Common myeloid progenitor, CD34-positive (primary cell): ENCODE data around the gene SZRD1.
A peak's percentile ranks its signal among the peaks of the same experiment; 100 is the strongest.

ENCODE experiments used
- CTCF ChIA-PET: fragments of 350-600 bp; sonication (Branson Sonifier 250); formaldehyde crosslinking; loops from one replicate; lab custom pipeline; 2021; ENCODE audit warnings: antibody characterized with exemption; lab: Charles Lee
- POLR2A ChIA-PET: fragments of 350-600 bp; sonication (Branson Sonifier 250); formaldehyde crosslinking; loops from one replicate; lab custom pipeline; 2021; ENCODE audit warnings: antibody characterized with exemption; lab: Charles Lee
- DNase-seq, 3 donors: peaks; one replicate each; pipeline versions ENCODE4 v3.0.0 to v3.0.0-alpha.2; 2013
- H3K27ac ChIP-seq, 2 experiments: 1 replicate in 1 of 2; 2 replicates in 1 of 2; pipeline ENCODE4 v1.7.0; 2013; ENCODE audit warnings: inconsistent platforms in 2 of 2, low read length in 2 of 2, mild to moderate bottlenecking in 2 of 2, low read depth in 1 of 2, moderate library complexity in 1 of 2; ENCODE audit not compliant: severe bottlenecking in 2 of 2, insufficient read depth in 1 of 2, poor library complexity in 1 of 2
- H3K27me3 ChIP-seq, 5 experiments: replicated peaks in 2 of 5; 1 replicate in 3 of 5; 2 replicates in 2 of 5; pipeline versions ENCODE4 v1.6.1 to v1.7.0; 2013; ENCODE audit warnings: low read length in 4 of 5, mild to moderate bottlenecking in 2 of 5, moderate library complexity in 2 of 5, inconsistent platforms in 1 of 5; ENCODE audit not compliant: insufficient read depth in 5 of 5, control insufficient read depth in 4 of 5
- H3K36me3 ChIP-seq, 4 experiments: 1 replicate in 2 of 4; 2 replicates in 2 of 4; pipeline versions ENCODE4 v1.6.1 to v1.7.0; 2013; ENCODE audit warnings: low read length in 3 of 4, control low read depth in 1 of 4, mild to moderate bottlenecking in 1 of 4; ENCODE audit not compliant: control insufficient read depth in 4 of 4, insufficient read depth in 4 of 4
- H3K4me1 ChIP-seq, 4 experiments: 1 replicate in 3 of 4; 2 replicates in 1 of 4; pipeline versions ENCODE4 v1.6.1 to v1.7.1; 2013; ENCODE audit warnings: low read length in 3 of 4, mild to moderate bottlenecking in 3 of 4, control low read depth in 1 of 4, inconsistent platforms in 1 of 4, moderate library complexity in 1 of 4; ENCODE audit not compliant: control insufficient read depth in 4 of 4, insufficient read depth in 4 of 4; ENCODE audit errors: control extremely low read depth in 1 of 4
- H3K4me3 ChIP-seq, 7 experiments: 1 replicate in 4 of 7; 2 replicates in 3 of 7; pipeline versions ENCODE4 v1.5.1 to v1.7.0; 2013; ENCODE audit warnings: mild to moderate bottlenecking in 7 of 7, low read length in 6 of 7, moderate library complexity in 6 of 7, inconsistent platforms in 2 of 7, low read depth in 2 of 7, control low read depth in 1 of 7; ENCODE audit not compliant: insufficient read depth in 4 of 7, control insufficient read depth in 1 of 7; ENCODE audit errors: extremely low read depth in 1 of 7
- H3K9me3 ChIP-seq, 5 experiments: 1 replicate in 4 of 5; 2 replicates in 1 of 5; pipeline versions ENCODE4 v1.6.1 to v1.7.1; 2013; ENCODE audit warnings: low read length in 4 of 5, mild to moderate bottlenecking in 2 of 5, inconsistent platforms in 1 of 5, low read depth in 1 of 5, moderate library complexity in 1 of 5; ENCODE audit not compliant: control insufficient read depth in 4 of 5, insufficient read depth in 2 of 5; ENCODE audit errors: control extremely low read depth in 1 of 5
- WGBS: methylation state at CpG from one replicate; pipeline ENCODE4 v1.1.5; 2013; ENCODE audit not compliant: insufficient coverage; 5-methylcytosine and 5-hydroxymethylcytosine counted together

The SZRD1 gene

DNA sequence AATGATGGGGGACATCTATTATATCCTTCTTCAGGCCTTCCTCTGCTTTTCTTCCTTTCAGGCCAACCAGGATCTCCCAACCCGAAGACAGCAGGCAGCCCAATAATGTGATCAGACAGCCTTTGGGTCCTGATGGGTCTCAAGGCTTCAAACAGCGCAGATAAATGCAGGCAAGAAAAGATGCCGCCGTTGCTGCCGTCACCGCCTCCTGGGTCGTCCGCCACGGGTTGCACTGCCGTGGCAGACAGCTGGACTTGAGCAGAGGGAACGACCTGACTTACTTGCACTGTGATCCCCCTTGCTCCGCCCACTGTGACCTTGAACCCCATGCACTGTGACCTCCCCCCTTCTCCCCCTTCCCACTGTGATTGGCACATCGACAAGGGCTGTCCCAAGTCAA is 27.9 kb downstream of the SZRD1 start:
- no peak for DNase-seq
- Histone ChIP-seq H3K36me3 (peaks cover 11 to 69% (median 48%) of the 10 kb centered on the region in 4 experiments), H3K4me3 (no peak overlapping the region), H3K9me3 (no peaks in the 10 kb centered on the region), H3K4me1 (peaks cover 0 to 30% (median 19%) of the 10 kb centered on the region in 4 experiments), H3K27me3 (no peaks in the 10 kb centered on the region), H3K27ac (no peak overlapping the region)
- ChIA-PET CTCF (no interaction called here), POLR2A (no interaction called here)
- 100% methylated on average over 9 of the region's 13 CpGs for WGBS

DNA sequence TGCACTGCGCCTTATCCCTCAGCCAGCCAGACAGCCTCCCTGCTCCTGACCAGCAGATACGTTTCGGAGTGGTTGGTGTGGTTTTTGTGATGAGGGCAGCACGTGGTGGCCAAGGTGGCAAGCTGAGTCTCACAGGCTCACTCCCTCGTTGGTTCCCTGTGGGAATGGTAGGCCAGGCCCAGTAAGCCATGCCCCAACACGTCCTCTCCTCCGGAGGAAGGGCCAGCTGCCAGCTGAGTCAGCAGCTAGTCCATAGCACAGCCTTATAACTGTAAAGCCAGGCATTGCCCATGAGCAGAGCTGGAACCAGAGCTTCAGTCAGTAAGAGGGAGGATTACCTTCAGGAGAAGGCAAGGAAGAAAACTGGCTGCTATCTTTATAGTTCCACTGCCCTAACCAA is 29.5 kb downstream of the SZRD1 start:
- CTCF ChIA-PET, result no interaction called here
- H3K4me1 ChIP-seq, result peaks cover 0 to 19% (median 9%) of the 10 kb centered on the region in 4 experiments
- no peak overlapping the region for H3K4me3 ChIP-seq
- H3K27ac ChIP-seq, result no peak overlapping the region
- H3K27me3 ChIP-seq, result no peaks in the 10 kb centered on the region
- no peaks in the 10 kb centered on the region for H3K9me3 ChIP-seq
- peaks cover 11 to 77% (median 48%) of the 10 kb centered on the region in 4 experiments for H3K36me3 ChIP-seq
- POLR2A ChIA-PET, result interaction anchor here (0.7 kb wide), 1 partner anchor 12 kb away, joined by 3 read pairs; no protein-coding TSS in a partner anchor
- DNase-seq, result no peak
- 82% methylated on average over 3 of the region's 7 CpGs for WGBS

DNA sequence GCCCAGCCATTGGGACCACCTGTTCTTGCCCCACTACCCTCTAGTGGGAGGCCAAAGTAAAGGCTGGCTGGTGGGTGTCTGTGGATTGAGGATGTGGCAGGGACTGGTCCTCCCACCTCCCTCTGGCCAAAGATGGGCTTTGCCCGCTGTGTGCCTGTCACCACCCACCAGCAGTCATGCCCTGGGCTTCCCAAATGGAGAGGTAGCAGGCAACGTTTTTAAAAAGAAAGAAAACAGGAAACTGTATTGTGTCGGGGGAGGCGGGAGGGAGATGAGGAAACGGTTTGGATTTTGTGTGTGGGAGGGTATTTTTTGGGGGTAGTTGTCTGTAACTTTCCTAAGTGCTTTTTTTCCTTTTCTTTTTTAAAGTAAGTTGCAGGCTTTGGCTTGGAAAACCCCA is 30.1 kb downstream of the SZRD1 start:
- H3K27ac ChIP-seq, result peak overlapping the region in 1 of 2 experiments; percentile 60
- WGBS, result 0% methylated on average over 2 of the region's 5 CpGs
- peak overlapping the region in 2 of 7 experiments; percentile 16 to 28 for H3K4me3 ChIP-seq
- H3K27me3 ChIP-seq, result no peaks in the 10 kb centered on the region
- peaks cover 0 to 14% (median 9%) of the 10 kb centered on the region in 4 experiments for H3K4me1 ChIP-seq
- H3K9me3 ChIP-seq, result no peaks in the 10 kb centered on the region
- POLR2A ChIA-PET, result interaction anchor here (0.7 kb wide), 1 partner anchor 12 kb away, joined by 3 read pairs; no protein-coding TSS in a partner anchor
- H3K36me3 ChIP-seq, result peaks cover 11 to 75% (median 48%) of the 10 kb centered on the region in 4 experiments
- CTCF ChIA-PET, result no interaction called here
- DNase-seq, result peak in 2 of 3 donors; percentile 9 to 10

DNA sequence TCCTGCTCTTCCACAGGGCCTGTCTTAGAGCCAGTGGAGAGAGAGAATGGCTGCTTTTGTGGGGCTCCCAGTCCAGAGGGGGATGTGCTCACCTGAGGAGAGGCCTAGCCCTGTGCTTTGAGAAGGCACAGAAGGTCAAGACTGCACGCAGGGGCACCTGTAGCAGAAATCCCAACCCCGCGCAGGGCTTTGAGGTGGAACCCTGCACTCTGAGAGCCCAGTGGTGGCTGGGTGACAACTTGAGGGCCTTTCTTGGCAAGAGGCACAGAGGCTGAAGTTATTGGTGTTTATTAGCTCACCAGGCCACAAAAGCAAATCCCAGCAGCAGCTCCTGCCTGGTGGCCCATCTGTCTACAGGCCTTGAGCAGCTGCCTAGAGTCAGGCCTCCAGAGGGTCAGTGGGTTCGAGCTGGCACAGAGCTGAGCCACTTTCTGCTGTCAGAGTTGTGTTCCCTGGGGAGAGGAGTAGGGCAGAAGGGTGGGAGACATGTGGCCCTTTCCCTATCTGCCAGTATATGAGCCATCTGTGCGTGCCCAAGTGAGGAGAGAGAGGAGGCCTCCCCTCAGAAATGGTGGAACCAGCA is 31.4 kb downstream of the SZRD1 start:
- POLR2A ChIA-PET, result no interaction called here
- 100% methylated on average over 5 of the region's 5 CpGs for WGBS
- H3K9me3 ChIP-seq, result no peaks in the 10 kb centered on the region
- H3K4me3 ChIP-seq, result no peak overlapping the region
- H3K36me3 ChIP-seq, result peaks cover 9 to 64% (median 45%) of the 10 kb centered on the region in 4 experiments
- DNase-seq, result no peak
- H3K4me1 ChIP-seq, result peaks cover 0 to 13% (median 8%) of the 10 kb centered on the region in 4 experiments
- CTCF ChIA-PET, result interaction anchor here (1.1 kb wide), 1 partner anchor 47 kb away, joined by 3 read pairs; no protein-coding TSS in a partner anchor
- H3K27ac ChIP-seq, result no peak overlapping the region
- H3K27me3 ChIP-seq, result no peaks in the 10 kb centered on the region

DNA sequence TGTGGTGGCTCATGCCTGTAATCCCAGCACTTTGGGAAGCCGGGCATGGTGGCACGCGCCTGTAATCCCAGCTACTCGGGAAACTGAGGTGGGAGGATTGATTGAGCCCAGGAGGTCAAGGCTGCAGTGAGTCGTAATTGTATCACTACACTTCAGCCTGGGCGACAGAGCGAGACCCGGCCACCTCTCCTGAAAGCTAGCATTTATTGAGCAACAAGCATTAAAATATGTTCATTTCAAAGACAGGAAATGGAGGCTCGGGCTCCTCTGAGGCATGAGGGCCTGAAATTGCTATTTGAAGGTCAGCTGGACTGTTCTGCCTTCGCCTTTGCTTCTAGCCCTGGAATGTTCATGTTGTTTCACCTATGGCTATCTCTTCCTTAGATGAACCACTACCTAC is 35.7 kb downstream of the SZRD1 start:
- POLR2A ChIA-PET, result no interaction called here
- WGBS, result 93% methylated on average over 10 of the region's 10 CpGs
- DNase-seq, result no peak

DNA sequence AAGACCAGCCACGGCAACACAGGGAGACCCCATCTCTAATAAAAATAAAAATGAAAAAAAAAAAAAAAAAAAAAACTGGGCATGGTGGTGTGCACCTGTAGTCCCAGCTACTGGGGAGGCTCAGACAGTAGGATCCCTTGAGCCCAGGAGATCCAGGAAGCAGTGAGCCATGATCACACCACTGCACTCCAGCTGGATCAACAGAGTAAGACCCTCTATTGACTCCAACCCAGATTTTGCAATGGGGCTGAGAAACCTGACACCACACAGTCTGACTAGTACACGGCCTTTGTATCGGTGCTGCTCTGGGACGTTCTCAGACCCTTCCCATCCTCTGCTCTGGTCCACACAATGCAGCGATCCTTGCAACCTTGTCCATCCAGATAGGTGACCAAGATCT is 38.4 kb downstream of the SZRD1 start:
- Histone ChIP-seq H3K36me3 (peaks cover 0 to 5% (median 1%) of the 10 kb centered on the region in 4 experiments), H3K4me3 (no peak overlapping the region), H3K27ac (no peak overlapping the region), H3K27me3 (no peaks in the 10 kb centered on the region), H3K4me1 (no peaks in the 10 kb centered on the region), H3K9me3 (no peaks in the 10 kb centered on the region)
- DNase-seq, result no peak
- ChIA-PET CTCF (interaction anchor here (0.6 to 1.6 kb wide), 2 partner anchors 11 to 28 kb away, joined by 3 to 4 read pairs; no protein-coding TSS in a partner anchor), POLR2A (no interaction called here)
- 96% methylated on average over 4 of the region's 5 CpGs for WGBS

More for the DNA sequence above, 35.7 kb downstream of the SZRD1 start:
- H3K36me3 ChIP-seq, result peaks cover 6 to 26% (median 15%) of the 10 kb centered on the region in 4 experiments
- no peaks in the 10 kb centered on the region for H3K9me3 ChIP-seq
- H3K4me1 ChIP-seq, result no peaks in the 10 kb centered on the region
- CTCF ChIA-PET, result interaction anchor here (1.3 kb wide), 1 partner anchor 167 kb away, joined by 3 read pairs; no protein-coding TSS in a partner anchor
- no peak overlapping the region for H3K27ac ChIP-seq
- H3K27me3 ChIP-seq, result no peaks in the 10 kb centered on the region
- H3K4me3 ChIP-seq, result no peak overlapping the region

DNA sequence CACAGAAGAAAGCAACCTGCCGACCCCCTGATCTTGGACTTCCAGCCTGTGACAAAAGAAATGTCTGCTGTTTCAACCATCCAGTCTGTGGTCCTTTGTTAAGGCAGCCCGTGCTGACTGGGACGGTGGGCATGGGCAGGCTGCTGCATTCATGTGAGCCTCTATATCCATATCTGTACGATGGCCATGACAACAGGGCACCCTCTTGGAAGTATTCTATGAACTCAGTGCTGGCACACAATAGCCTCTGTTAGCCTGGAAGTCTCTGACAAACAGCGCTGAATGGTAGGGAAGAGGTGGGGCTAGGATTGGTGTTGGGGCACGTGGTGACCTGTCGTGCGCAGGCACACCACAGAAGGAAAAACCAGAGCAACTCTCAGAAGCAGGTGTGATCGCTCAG is 39.8 kb downstream of the SZRD1 start:
- no peak overlapping the region for H3K4me3 ChIP-seq
- ChIA-PET CTCF (no interaction called here), POLR2A (no interaction called here)
- H3K4me1 ChIP-seq, result no peaks in the 10 kb centered on the region
- WGBS, result 100% methylated on average over 8 of the region's 9 CpGs
- no peak overlapping the region for H3K27ac ChIP-seq
- DNase-seq, result no peak
- no peaks in the 10 kb centered on the region for H3K27me3 ChIP-seq
- peaks cover 0 to 3% (median 0%) of the 10 kb centered on the region in 4 experiments for H3K36me3 ChIP-seq
- H3K9me3 ChIP-seq, result no peaks in the 10 kb centered on the region
